ENCODE measurements around the gene SIRT7.

GRCh38 chr17:81940538-81941483, 22.8 kb upstream of the SIRT7 start:
- TF ChIP-seq TAF1 (IDR thresholded peaks at IDR 0.05; ENCODE audit: low read depth) (no peak), RAD21 (IDR thresholded peaks at IDR 0.05; ENCODE audit: low read depth) (no peak), CEBPB (IDR thresholded peaks at IDR 0.05) (no peak), ZBTB7A (IDR thresholded peaks at IDR 0.05; ENCODE audit: low read depth) (no peak), EGR1 (IDR thresholded peaks at IDR 0.05) (no peak), REST (IDR thresholded peaks at IDR 0.05; ENCODE audit: low read depth) (no peak), CREB1 (IDR thresholded peaks at IDR 0.05; ENCODE audit: low read depth) (no peak), EP300 (IDR thresholded peaks at IDR 0.05; ENCODE audit: borderline replicate concordance) (no peak), YY1 (IDR thresholded peaks at IDR 0.05; ENCODE audit: low read depth) (no peak), NFIC (IDR thresholded peaks at IDR 0.05) (no peak), FOXM1 (IDR thresholded peaks at IDR 0.05; ENCODE audit: borderline replicate concordance, low read depth) (no peak), TEAD4 (IDR thresholded peaks at IDR 0.05) (no peak), MAX (IDR thresholded peaks at IDR 0.05) (no peak), USF1 (IDR thresholded peaks at IDR 0.05) (no peak)

All from Ishikawa (cell line).